ENCODE results near the gene ELF3. TPM values are rescaled to one million over a fixed set of nuclear protein-coding genes. Genes with fewer than 3 reads are reported as not detected.
"Not testable (repeated sequence)": the region's sequence is repeated elsewhere in the genome, so short reads cannot be mapped to it uniquely, and the experiment has no call there.

The ELF3 gene
- total and polyA plus RNA-seq, 4 donors: 10.1 to 38.7 (median 25.6) TPM

- WGBS: 88% methylated on average over 4 of the region's 4 CpGs
- Histone ChIP-seq H3K4me3 (ENCODE audit: low read depth in 1 of 3, low read length in 3 of 3) (no peak overlapping the region), H3K9me3 (ENCODE audit: control insufficient read depth in 4 of 4, low read length in 3 of 4) (no peaks in the 10 kb centered on the region)
Measured at GRCh38 chr1:202061055-202061454, 50.7 kb downstream of the ELF3 start.

GRCh38 chr1:202061787-202062186 lies 51.4 kb downstream of the ELF3 start:
- H3K9me3 ChIP-seq (ENCODE audit: control insufficient read depth in 4 of 4, low read length in 3 of 4); H3K36me3 ChIP-seq (ENCODE audit: control insufficient read depth in 4 of 4, insufficient read depth in 3 of 4, low read depth in 1 of 4, low read length in 3 of 4); H3K4me1 ChIP-seq (ENCODE audit: control insufficient read depth in 4 of 4, insufficient read depth in 4 of 4, low read length in 3 of 4); H3K4me3 ChIP-seq (ENCODE audit: low read depth in 1 of 3, low read length in 3 of 3); DNase-seq (ENCODE audit: low spot score); H3K9ac ChIP-seq (ENCODE audit: low read depth in 1 of 2, low read length in 2 of 2); H3K27me3 ChIP-seq (ENCODE audit: control insufficient read depth in 4 of 4, insufficient read depth in 4 of 4, low read length in 3 of 4); H3K27ac ChIP-seq (ENCODE audit: low read depth in 1 of 2, low read length in 2 of 2): not testable (repeated sequence)
- 83% methylated on average over 6 of the region's 6 CpGs for WGBS

More at GRCh38 chr1:202061055-202061454, 50.7 kb downstream of the ELF3 start:
- Histone ChIP-seq H3K4me1 (ENCODE audit: control insufficient read depth in 4 of 4, insufficient read depth in 4 of 4, low read length in 3 of 4) (no peaks in the 10 kb centered on the region), H3K36me3 (ENCODE audit: control insufficient read depth in 4 of 4, insufficient read depth in 3 of 4, low read depth in 1 of 4, low read length in 3 of 4) (no peaks in the 10 kb centered on the region), H3K9ac (ENCODE audit: low read depth in 1 of 2, low read length in 2 of 2) (no peak overlapping the region), H3K27ac (ENCODE audit: low read depth in 1 of 2, low read length in 2 of 2) (no peak overlapping the region), H3K27me3 (ENCODE audit: control insufficient read depth in 4 of 4, insufficient read depth in 4 of 4, low read length in 3 of 4) (no peaks in the 10 kb centered on the region)
- no peak for DNase-seq (ENCODE audit: low spot score)
- TF ChIP-seq ATF3 (IDR thresholded peaks at IDR 0.05) (no peak), GABPA (IDR thresholded peaks at IDR 0.05 in 1 of 2, conservative IDR thresholded peaks at IDR 0.05 in 1 of 2) (no peak), YY1 (IDR thresholded peaks at IDR 0.05) (no peak), RAD21 (IDR thresholded peaks at IDR 0.05) (no peak), ZBTB33 (IDR thresholded peaks at IDR 0.05) (no peak), MAX (IDR thresholded peaks at IDR 0.05) (no peak), RXRA (IDR thresholded peaks at IDR 0.05) (no peak), HNF4G (IDR thresholded peaks at IDR 0.05) (no peak), SP1 (IDR thresholded peaks at IDR 0.05) (no peak), EGR1 (IDR thresholded peaks at IDR 0.05; ENCODE audit: low read depth in 2 of 2) (no peak), CTCF (IDR thresholded peaks at IDR 0.05; ENCODE audit: low read depth, low read length, missing input control) (no peak), REST (IDR thresholded peaks at IDR 0.05) (no peak), NR2F2 (IDR thresholded peaks at IDR 0.05) (no peak), JUND (IDR thresholded peaks at IDR 0.05) (no peak), TAF1 (conservative IDR thresholded peaks at IDR 0.05) (no peak), FOXA1 (IDR thresholded peaks at IDR 0.05) (no peak), FOXA2 (IDR thresholded peaks at IDR 0.05) (no peak), HNF4A (conservative IDR thresholded peaks at IDR 0.05) (no peak)

- not testable (repeated sequence) for DNase-seq (ENCODE audit: low spot score); H3K9ac ChIP-seq (ENCODE audit: low read depth in 1 of 2, low read length in 2 of 2); H3K27me3 ChIP-seq (ENCODE audit: control insufficient read depth in 4 of 4, insufficient read depth in 4 of 4, low read length in 3 of 4); H3K27ac ChIP-seq (ENCODE audit: low read depth in 1 of 2, low read length in 2 of 2); H3K36me3 ChIP-seq (ENCODE audit: control insufficient read depth in 4 of 4, insufficient read depth in 3 of 4, low read depth in 1 of 4, low read length in 3 of 4); H3K9me3 ChIP-seq (ENCODE audit: control insufficient read depth in 4 of 4, low read length in 3 of 4); H3K4me1 ChIP-seq (ENCODE audit: control insufficient read depth in 4 of 4, insufficient read depth in 4 of 4, low read length in 3 of 4); H3K4me3 ChIP-seq (ENCODE audit: low read depth in 1 of 3, low read length in 3 of 3)
- 95% methylated on average over 7 of the region's 7 CpGs for WGBS
Measured at GRCh38 chr1:202062636-202063035, 52.2 kb downstream of the ELF3 start.

Data from liver (tissue), 9 donors.